Medulla oblongata (tissue), 1 donor: ENCODE measurements around the gene RCOR1.
A peak's percentile ranks its signal among the peaks of the same experiment; 100 is the strongest.
"Not testable (repeated sequence)": the region's sequence is repeated elsewhere in the genome, so short reads cannot be mapped to it uniquely, and the experiment has no call there.

Experiments used
- DNase-seq: peaks from one replicate; pipeline ENCODE4 v3.0.0-alpha.2; 2015; ENCODE audit errors: extremely low spot score

RCOR1 gene

DNA sequence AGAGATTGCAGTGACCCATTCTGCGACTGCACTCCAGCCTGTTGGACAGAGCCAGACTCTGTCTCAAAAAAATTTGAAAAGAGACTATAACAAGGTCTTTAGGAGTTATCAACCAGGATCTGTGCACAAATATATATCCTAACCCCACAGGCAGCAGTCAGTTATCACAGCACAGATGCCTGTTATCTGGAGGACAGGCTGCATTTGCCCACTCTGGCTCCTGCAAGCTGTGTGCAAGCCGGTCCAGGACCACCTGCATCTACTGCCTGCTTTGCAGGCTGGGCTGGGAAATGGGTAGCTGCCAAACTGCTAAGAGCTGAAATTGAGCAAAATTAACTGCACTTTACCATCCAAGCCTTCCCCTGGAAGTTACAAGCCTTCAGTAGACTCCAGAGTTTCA is 21.4 kb upstream of the RCOR1 start:
- DNase-seq: no peak

DNA sequence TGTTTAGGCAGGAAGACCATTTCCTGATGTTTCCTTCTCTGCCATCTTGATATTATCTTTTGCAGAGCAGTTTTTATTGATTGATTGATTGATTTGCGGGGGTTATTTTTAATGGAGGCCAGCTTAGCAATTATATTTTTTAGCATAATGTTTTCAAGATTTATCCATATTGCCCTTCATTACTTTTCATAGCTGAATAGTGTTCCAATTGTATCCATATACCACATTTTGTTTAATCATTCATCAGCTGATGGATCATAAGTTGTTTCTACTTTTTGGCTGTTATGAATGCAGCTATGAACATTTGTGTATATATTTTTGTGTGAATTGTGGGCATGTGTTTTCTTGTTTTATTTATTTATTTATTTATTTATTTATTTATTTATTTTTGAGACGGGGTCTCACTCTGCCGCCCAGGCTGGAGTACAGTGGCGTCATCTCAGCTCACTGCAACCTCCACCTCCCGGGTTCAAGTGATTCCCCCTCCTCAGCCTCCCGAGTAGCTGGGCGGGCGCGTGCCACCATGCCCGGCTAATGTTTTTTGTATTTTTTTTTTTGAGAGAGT is 20.9 kb upstream of the RCOR1 start:
- DNase-seq: no peak

DNA sequence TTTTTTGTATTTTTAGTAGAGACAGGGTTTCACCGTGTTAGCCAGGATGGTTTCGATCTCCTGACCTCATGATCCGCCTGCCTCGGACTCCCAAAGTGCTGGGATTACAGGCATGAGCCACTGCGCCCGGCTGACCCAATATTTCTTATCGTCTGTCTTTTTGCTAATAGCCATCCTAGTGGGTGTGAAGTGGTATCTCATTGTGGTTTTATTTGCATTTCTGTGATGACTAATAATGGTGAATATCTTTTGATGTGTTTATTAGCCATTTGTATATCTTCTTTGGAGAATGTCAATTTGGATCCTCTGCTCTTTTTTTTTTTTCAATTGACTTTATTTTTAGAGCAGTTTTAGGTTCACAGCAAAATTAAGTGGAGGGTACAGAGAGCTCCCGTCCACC is 19.3 kb upstream of the RCOR1 start:
- DNase-seq: not testable (repeated sequence)

DNA sequence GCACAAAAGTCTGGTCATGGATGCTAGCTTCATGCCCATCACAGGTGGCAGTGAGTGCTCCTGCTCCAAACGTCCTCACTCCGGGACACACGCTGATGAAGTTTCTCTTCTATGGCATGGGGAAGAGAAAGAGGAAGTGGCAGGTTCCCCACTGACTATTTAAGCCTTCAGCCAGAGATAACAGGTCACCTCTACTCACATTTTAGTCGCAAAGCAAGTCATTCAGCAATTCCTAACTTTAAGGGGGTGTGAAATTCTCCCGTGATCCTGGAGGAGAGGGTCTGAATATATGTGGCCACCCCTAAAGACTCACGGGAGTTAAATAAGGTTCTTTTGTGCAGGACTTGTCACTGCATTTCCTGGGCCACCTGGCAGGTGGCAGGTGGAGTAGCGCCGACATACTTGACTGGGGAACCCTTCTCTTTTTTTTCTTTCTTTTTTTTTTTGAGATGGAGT is 18.8 kb upstream of the RCOR1 start:
- peak; percentile 26 for DNase-seq

DNA sequence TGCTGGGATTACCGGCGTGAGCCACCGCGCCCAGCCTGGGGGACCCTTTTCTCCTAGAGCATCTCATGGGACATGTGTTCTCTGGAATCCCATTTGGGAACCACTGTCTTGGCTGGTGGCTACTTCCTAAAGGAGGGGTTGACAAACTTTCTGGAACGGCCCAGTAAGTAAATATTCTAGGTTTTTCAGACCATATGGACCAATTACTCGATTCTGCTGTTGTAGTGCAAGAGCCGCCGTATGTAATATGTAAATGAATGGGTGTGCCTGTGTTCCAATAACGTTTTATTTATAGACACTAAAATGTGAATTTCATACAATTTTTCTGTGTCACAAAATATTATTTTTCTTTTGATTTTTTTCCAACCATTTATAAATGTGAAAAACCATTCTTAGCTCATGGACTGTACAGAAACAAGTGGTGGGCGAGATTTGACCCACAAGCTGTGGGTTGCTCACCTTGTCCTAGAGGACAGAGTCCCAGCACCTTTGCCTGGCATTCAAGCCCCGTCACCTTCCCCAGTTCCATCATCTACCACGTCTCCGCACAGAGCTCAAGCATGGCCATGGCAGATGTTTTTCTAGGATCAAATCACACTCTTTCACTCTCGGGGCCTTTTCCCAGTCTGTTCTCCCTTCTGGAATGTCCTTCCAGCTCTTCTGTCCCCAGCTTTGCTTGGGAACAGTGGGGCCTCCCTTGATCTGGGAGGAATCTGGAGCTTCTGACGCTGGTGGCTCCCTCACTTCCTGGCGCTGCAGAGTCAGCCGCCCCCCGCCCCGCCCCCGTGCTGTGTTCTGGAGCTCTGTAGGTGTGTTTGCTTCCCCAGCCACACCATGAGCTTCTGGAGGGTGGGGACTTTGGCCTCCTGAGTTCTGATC is 17.9 kb upstream of the RCOR1 start:
- no peak for DNase-seq

DNA sequence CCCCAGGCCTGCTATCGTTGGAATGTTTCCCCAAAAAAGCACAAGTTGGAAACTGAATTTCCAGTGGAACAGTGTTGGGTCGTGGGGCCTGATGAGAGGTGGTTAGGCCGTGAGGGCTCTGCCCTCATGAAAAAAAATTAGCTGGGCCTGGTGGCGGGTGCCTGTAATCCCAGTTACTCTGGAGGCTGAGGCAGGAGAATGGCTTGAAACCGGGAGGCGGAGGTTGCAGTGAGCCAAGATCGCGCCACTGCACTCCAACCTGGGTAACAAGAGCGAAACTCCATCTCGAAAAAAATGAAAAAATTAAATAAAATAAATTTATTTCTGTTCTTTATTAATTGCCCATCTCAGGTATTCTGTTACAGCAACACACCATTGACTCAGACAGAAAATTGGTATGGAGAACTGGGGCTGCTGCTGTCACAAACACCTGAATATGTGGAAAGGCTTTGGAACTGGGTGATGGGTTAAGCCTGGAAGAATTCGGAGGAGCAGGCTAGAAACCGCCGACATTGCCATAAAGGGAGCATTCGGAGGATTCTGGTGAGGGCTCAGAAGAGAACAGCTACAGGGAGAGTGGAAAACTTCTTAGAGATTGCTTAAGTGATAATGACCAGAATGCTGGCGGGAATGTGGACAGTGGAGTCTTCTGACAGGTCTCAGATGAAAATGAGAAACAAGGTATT is 17.1 kb upstream of the RCOR1 start:
- DNase-seq: no peak

DNA sequence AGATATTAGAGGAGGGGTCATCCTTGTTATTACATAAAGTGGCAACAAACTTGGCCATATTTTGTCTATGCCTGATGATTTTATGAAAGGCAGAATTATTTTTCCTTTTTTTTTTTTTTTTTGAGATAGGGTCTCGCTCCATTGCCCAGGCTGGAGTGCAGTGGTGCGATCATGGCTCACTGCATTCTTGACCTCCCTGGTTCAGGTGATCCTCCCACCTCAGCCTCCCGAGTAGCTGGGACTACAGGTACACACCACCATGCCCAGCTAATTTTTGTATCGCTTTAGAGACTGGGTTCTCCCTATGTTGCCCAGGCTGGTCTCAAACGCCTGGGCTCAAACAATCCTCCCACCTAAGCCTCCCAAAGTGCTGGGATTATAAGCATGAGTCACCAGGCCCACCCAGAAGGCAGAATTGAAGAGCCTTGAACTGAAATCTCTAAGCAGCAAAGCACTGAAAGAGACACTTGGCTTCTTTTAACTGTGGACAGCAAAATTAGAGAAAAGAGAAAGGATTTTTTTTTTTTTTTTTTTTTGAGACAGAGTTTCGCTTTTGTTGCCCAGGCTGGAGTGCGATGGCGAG is 16.5 kb upstream of the RCOR1 start:
- not testable (repeated sequence) for DNase-seq

DNA sequence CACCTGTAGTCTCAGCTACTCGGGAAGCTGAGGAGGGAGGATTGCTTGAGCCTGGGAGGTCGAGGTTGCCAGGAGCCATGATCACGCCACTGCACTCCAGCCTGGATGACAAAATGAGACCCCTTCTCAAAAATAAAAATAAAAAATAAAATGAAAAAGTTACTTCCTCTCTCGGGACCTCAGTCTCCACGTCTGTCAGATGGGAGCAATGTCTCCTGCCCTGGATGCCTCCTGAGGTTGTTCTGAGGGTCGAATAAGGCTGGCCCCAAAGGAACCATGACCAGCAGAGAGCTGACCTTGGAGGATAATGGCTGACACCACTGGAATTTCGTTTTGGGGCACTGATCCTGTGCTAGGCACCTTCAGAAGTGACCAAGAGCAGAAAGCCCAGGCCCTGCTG is 13.6 kb upstream of the RCOR1 start:
- DNase-seq: no peak

DNA sequence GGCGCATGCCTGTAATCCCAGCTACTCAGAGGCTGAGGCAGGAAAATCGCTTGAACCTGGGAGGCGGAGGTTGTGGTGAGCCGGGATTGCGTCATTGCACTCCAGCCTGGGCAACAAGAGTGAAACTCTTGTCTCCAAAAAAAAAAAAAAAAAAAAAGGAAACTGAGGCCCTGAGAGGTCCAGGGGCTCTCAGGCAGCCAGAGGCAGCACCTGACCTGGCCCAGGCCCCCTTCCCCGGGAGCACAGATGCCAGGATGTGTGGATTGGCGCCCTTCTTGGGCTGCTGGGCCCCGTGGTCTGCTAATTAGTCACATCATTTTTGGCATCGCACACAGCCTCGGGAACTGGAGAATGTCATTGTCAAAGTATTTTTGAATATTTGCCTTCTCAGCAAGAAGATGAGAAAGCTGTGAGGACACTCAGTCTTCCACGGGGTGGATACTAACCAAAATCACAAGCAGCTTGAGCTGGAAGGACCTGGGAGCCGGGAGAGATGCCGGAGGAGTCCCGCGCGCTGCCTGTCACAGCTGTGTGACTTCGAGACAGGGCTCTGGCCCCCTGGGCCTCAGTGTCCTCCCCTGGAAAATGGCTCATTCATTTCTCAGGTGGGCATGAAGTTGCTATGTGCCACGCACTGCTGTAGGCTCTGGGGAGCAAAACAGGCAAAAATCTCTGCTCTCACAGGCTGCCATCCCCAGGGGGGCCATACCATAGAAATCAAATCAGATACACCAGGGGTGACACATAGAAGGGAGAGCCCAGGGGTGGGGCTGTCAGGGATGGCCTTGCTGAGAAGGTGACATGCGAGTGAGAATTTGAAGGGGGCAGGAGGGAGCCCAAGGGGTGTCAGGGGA is 12.5 kb upstream of the RCOR1 start:
- DNase-seq: no peak

DNA sequence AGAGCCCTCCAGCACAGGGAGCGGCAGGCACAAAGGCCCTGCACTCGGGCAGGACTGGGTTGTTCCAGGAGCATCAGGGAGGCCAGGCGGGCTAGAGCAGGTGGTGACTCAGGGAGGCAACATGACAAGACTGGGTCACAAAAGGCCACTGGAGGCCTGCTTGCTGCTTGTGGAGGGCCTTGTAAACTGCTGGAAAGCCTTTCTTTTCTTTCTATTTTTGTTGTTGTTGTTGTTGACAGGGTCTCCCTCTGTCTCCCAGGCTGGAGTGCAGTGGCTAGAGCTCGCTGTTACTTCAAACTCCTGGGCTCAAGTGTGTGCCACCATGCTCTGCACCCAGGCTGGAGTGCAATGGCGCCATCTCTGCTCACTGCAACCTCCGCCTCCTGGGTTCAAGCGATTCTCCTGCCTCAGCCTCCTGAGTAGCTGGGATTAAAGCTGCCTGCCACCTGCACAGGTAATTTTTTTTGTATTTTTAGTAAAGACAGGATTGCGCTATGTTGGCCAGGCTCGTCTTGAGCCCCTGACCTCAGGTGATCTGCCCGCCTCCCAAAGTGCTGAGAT is 11.8 kb upstream of the RCOR1 start:
- DNase-seq: no peak

DNA sequence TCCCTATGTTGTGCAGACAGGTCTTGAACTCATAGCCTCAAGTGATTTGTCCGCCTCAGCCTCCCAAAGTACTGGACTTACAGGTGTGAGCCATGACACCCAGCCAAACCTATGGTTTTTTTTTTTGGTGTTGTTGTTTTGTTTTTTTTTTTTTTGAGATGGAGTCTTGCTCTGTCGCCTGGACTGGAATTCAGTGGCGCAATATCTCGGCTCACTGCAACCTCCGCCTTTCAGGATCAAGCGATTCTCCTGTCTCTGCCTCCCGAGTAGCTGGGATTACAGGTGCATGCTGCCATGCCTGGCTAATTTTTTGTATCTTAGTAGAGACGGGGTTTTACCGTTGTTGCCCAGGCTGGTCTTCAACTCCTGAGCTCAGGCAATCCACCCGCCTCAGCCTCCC is 11.3 kb upstream of the RCOR1 start:
- no peak for DNase-seq

DNA sequence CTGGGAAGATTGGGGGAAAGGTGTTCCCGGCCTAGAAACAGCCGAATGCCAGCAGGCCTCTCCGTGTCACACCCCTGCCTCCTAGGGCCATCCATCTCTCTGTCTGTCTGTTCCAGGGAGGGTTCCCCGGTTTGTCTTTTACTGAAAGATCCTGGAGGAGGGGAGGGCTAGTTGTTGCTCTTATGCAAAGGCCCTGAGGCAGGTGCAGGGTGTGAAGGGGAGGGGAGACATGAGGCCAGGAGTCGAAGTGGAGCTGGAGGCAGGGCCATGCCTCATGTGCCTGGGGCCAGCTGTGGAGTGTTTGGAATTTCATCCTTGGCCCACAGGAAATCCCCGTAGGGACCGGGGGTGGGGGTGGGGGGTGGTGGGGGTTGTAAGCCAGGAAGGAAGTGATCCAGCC is 8.7 kb upstream of the RCOR1 start:
- DNase-seq: no peak

DNA sequence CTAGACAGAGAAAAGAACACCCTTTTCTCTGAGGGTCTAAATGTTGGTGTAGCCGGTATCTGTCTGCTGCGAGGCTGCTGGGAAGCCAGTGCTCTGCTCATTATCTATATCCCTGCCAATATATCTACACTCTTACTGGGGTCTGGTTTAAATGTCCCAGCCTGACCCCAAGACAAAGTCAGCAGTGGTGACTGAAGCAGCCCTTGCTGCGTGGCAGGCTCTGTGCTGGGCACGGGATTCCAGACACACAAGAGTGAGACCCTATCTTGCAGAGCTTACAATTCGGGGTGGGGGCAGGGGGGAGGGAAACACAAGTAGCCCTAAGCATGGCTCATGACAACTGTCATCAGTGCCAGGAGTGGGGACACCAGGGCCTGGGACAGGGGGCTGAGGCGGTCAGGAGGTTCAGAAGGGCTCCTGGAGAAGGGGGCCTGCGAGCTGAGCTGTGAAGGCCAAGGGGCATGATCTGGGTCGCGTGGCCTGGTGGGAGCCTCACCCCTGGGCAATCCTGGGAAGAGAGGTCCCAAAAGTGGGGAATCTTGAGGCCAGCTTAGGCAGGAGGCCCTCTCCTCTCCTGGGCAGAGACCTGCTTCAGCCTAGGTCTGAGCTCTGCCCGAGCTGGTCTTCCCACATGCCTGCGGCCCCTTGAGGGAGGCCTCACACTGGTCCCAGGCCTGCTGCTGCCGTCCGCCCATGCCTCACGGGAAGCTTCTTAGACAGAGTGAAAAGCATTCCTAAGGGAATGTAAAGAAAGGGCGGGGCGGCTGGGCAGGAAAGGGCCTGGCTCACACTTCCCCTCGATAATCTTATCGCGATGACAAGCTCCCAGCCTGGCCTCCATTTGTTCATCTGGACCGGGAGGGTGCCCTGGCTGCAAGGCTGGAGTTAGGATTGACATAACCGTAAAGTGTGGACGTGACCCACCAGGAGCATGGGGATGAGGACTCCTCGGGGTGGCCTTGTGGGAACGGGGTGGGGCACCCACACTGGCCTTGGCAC is 7.3 kb upstream of the RCOR1 start:
- DNase-seq: no peak

DNA sequence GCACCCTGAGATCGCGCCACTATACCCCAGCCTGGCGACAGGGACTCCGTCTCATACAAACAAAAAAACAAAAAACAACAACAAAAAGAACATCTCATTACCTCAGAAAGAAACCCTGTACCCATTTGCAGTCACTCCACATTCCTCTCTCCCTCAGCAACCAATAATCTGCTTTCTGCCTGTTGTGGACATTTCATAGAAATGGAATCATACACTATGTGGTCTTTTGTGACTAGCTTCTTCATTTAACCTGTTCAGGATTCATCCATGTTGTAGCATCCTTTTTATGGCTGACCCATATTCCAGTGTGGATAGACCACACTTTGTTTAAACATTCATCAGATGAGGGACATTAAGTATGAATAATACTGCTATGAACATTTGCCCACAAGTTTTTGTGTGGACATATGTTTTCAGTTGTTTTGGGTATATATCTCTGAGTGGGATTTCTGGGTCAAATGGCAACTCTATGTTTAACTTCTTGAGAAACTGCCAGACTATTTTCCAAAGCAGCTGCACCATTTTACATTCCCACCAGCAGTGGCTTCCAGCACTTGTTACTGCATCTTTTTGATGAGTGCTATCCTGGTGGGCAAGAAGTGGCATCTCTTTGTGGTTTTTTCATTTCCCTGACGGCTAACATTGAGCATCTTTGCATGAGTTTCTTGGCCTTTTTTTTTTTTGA is 5.9 kb upstream of the RCOR1 start:
- no peak for DNase-seq

DNA sequence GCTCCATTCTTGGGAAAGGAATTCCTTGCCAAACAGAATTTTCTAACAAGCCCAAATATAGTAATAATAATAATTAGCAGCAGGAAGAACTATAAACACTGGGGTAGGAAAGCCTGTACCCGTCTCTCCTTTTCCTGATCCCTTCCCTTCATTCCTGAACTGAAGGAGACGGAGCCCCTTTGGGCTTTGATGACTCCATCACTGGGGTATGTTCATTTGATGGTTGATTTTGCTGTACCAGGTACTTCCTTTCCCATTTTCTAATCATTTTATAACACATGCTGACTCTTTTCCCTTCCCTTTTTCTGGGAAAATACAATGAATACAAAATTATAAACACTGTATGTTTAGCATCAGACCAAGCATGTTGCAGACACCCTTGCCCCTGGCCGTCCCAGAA is 3.6 kb upstream of the RCOR1 start:
- no peak for DNase-seq

DNA sequence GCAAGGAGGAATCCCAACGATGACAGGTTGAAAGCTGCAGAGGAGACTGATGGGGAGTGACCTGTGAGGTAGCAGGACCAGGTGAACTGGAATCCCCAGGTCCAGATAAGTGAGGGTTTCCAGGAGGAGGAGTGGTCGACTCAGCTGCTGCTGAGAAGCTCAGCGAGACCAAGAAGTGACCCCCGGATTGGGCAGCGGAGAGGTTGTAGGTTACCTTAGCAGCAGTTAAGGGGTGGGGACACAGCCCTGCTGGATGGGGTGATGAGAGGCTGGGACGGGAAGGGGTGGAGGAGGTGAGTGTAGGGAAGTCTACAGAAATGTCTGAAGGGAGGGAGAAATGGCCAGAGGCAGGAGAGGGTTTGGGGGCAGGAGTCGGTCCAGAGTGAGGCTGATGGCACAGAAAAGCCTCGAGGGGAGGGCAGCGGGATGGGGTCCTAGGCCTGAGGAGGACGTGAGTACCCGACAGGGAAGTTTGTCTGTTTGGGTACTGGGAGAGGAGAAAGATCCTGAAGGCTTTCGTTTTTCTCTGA is 2.6 kb upstream of the RCOR1 start:
- DNase-seq: no peak

DNA sequence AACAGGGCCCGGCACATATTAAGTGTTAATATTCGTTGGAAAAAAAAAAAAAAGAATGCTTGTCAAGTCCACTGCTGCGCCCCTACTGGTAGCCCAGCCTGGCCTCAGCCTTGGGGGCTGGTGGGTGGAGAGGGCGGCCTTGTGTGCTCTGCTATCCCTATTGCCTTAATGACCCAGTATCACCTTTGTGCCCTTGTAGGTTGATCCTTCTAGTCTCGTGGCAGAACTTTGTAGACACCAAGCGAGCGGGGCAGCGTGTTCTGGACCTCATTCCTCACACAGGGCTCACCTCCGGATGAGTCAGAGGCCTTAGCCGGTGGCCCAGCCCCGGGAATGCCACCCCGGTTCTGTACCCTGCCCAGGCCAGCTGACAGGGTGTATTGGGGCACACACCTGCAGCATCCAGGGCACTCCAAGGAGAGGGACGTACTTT is 1.8 kb upstream of the RCOR1 start:
- DNase-seq: peak; percentile 25

DNA sequence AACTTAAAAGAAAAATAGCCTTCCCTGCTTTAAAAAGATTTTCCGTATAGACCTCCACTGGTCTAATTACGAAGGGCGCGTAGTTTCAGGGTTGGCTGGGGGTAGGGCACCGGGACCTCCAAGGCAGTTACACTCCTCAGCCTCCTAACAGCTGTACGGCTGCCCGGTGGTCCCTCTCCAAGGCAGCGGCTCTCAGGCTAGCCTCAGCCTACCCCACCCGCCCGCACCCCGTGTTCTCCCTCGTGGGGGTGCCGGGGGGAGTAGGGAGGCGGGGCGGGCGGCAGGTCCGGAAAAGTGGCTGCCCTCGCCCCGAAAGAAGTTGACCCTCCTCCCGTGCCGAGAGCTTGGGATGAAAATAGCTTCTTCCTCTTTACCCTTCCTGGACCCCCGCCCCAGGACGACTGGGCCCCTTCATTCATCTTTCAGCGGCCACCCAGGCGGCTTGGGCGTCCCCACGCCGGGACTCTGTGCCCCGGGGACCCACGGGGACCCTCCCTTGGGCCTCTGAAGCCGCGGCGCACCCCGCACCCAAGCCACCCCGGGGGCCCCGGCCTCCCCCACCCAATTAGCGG is 991 bp upstream of the RCOR1 start:
- peak; percentile 56 for DNase-seq

DNA sequence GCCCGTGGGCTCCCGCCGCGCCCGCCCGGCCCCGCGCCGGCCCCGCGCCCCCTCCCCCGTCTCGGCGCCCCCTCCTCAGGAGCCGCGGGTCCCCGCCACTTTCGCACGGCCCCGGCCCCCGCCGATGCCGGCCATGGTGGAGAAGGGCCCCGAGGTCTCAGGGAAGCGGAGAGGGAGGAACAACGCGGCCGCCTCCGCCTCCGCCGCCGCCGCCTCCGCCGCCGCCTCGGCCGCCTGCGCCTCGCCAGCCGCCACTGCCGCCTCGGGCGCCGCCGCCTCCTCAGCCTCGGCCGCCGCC is 263 bp downstream of the RCOR1 start:
- DNase-seq: no peak
